Chondrocyte (in vitro differentiated cells): ENCODE results near the gene PIEZO2. TPM values are rescaled to one million over a fixed set of nuclear protein-coding genes. Genes with fewer than 3 reads are reported as not detected.

Experiments
- DNase-seq: peaks from one replicate; pipeline ENCODE4 v3.0.0; 2021; ENCODE audit warnings: mixed read lengths, low spot score
- H3K27ac Mint-ChIP-seq: one replicate; pipeline ENCODE4 v1.8.0; 2021; ENCODE audit warnings: mild to moderate bottlenecking, moderate library complexity, mixed read lengths; ENCODE audit not compliant: unreplicated experiment
- H3K27me3 Mint-ChIP-seq: 2 replicates; pipeline ENCODE4 v1.8.0; 2021; ENCODE audit warnings: low read depth, mixed read lengths
- H3K36me3 Mint-ChIP-seq: 2 replicates; pipeline ENCODE4 v1.8.0; 2021; ENCODE audit warnings: low read depth, mixed read lengths
- H3K4me1 Mint-ChIP-seq: 2 replicates; pipeline ENCODE4 v1.8.0; 2021; ENCODE audit warnings: low read depth, mild to moderate bottlenecking, mixed read lengths
- H3K4me3 Mint-ChIP-seq: one replicate; pipeline ENCODE4 v1.8.0; 2021; ENCODE audit warnings: mild to moderate bottlenecking, moderate library complexity, mixed read lengths; ENCODE audit not compliant: unreplicated experiment
- H3K9me3 Mint-ChIP-seq: 2 replicates; pipeline ENCODE4 v1.8.0; 2021; ENCODE audit warnings: low read depth, mixed read lengths
- total RNA-seq: library from RNA; stranded (reverse); gene quantifications from 3 replicates; pipeline ENCODE4 v1.2.1, GENCODE V29; 2021
- TF ChIP-seq, protein P1 (sequence below): fragments of 200-600 bp; sonication (generic); IDR thresholded peaks from 2 replicates; pipeline ENCODE4 v1.5.0; 2021; ENCODE audit warnings: antibody characterized with exemption, mild to moderate bottlenecking, moderate library complexity

PIEZO2 gene
- total RNA-seq, 1 donor from 2014 or later: 142 TPM

DNA sequence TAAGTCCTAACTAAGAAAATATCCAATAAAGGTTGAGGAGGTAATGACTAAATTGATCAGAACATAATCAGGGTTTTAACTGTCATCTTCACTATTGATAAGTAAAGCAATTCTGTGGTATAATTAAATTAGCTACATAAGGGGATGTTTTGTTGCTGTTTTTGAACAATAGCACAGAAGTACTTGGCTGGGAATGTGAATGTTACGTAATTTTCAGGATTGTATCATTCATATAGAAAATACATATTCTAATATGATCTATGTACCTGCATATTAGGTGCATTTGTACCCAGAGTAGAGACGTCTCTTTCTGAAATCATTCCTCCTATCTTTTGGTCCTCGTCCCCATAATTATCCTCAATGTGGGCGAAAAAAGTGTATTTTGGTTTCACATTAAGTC, 109.0 kb downstream of the PIEZO2 start:
- TF ChIP-seq, protein P1, sequence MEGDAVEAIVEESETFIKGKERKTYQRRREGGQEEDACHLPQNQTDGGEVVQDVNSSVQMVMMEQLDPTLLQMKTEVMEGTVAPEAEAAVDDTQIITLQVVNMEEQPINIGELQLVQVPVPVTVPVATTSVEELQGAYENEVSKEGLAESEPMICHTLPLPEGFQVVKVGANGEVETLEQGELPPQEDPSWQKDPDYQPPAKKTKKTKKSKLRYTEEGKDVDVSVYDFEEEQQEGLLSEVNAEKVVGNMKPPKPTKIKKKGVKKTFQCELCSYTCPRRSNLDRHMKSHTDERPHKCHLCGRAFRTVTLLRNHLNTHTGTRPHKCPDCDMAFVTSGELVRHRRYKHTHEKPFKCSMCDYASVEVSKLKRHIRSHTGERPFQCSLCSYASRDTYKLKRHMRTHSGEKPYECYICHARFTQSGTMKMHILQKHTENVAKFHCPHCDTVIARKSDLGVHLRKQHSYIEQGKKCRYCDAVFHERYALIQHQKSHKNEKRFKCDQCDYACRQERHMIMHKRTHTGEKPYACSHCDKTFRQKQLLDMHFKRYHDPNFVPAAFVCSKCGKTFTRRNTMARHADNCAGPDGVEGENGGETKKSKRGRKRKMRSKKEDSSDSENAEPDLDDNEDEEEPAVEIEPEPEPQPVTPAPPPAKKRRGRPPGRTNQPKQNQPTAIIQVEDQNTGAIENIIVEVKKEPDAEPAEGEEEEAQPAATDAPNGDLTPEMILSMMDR: no peak
- DNase-seq: no peak
- peaks cover 3% of the 10 kb centered on the region for H3K36me3 Mint-ChIP-seq
- no peak overlapping the region for H3K27ac Mint-ChIP-seq
- H3K27me3 Mint-ChIP-seq: no peaks in the 10 kb centered on the region
- H3K4me1 Mint-ChIP-seq: peaks cover 55% of the 10 kb centered on the region
- H3K4me3 Mint-ChIP-seq: no peak overlapping the region
- no peaks in the 10 kb centered on the region for H3K9me3 Mint-ChIP-seq

DNA sequence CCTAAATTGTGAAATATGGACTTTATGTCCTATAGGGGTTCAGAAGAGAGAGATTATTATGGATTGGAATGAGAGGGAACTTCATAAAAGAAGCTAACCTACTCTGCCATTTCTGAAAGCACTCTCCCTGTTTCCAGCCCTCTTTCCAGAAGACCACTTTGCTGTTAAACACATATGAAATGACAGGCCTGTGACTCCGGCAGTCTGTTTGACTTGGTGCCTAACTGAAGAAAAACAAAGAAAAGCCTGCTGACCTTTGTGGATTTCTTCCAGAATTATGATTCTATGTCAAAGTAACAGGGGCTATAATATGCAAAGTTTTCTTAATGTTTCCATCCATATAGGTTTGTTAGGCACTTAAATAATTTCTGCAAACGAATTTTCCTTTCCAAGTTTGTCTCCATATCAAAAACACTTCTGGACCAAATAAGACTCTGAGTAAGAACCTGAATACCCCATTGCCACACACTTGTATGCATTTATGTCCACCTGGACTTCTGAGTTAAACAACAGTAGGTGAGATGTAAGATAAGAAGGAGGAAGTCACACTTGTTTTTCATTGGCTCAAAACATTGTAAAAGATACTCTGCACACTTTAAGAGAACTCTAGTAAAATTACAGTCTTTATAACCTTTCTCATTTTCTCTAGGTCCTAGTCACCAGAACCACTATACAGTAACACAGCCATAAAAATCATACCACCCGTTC, 111.7 kb downstream of the PIEZO2 start:
- Mint-ChIP-seq H3K4me3 (no peak overlapping the region), H3K36me3 (peaks cover 4% of the 10 kb centered on the region), H3K9me3 (no peaks in the 10 kb centered on the region), H3K27ac (no peak overlapping the region), H3K4me1 (peaks cover 66% of the 10 kb centered on the region), H3K27me3 (no peaks in the 10 kb centered on the region)
- no peak for DNase-seq
- TF ChIP-seq, protein P1: no peak

DNA sequence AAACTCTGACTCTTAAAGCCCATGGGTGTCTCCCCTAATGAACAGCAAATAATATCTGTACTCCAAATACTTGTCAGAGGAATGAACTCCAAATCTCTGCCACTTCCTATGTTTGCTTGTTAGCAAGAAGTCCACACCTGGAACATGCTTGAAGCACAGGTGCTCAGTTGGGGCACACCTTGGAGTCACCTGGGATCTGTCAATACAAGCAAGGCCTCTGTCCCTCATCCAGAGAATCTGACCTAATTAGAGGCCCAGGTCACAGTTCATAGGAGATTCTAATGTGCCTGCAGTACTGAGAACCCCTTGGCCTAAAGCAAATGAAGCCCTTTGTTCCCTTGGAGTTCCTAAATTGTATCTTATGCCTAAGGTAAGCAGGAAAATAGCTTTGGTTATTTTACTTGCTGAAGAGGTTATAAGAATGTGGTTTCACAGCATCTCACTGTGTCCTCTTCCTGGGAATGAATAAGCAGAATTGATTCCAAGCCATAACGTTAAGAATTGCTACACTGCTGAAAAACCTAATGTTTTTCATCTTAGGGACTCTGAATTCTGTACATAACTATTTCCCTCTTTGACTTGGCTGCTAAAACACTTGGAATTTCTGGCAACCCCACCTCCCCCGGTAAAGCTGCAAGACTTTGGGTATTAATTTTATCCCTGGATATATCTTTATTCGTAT, 113.4 kb downstream of the PIEZO2 start:
- DNase-seq: no peak
- H3K4me1 Mint-ChIP-seq: peaks cover 53% of the 10 kb centered on the region
- H3K9me3 Mint-ChIP-seq: no peaks in the 10 kb centered on the region
- no peaks in the 10 kb centered on the region for H3K27me3 Mint-ChIP-seq
- TF ChIP-seq, protein P1: no peak
- H3K36me3 Mint-ChIP-seq: peaks cover 4% of the 10 kb centered on the region
- H3K27ac Mint-ChIP-seq: peak overlapping the region; percentile 55
- no peak overlapping the region for H3K4me3 Mint-ChIP-seq

- TF ChIP-seq, protein P1: no peak
- no peak for DNase-seq
- Mint-ChIP-seq H3K9me3 (no peaks in the 10 kb centered on the region), H3K36me3 (peaks cover 6% of the 10 kb centered on the region), H3K27me3 (no peaks in the 10 kb centered on the region), H3K4me1 (peaks cover 48% of the 10 kb centered on the region), H3K27ac (peak overlapping the region; percentile 22), H3K4me3 (no peak overlapping the region)
Observed at GRCh38 chr18:11035376-11035775, 114.0 kb downstream of the PIEZO2 start.

- DNase-seq: no peak
- peaks cover 6% of the 10 kb centered on the region for H3K36me3 Mint-ChIP-seq
- H3K9me3 Mint-ChIP-seq: no peaks in the 10 kb centered on the region
- H3K27ac Mint-ChIP-seq: peak overlapping the region; percentile 22
- no peaks in the 10 kb centered on the region for H3K27me3 Mint-ChIP-seq
- H3K4me1 Mint-ChIP-seq: peaks cover 48% of the 10 kb centered on the region
- TF ChIP-seq, protein P1: no peak
- H3K4me3 Mint-ChIP-seq: no peak overlapping the region
Observed at GRCh38 chr18:11034884-11035283, 114.5 kb downstream of the PIEZO2 start.
